Activated CD8-positive, alpha-beta memory T cell treated with anti-CD3 and anti-CD28 coated beads for 1 hour (primary cell): ENCODE measurements around the gene FAM114A2.
"Not testable (repeated sequence)": the region's sequence is repeated elsewhere in the genome, so short reads cannot be mapped to it uniquely, and the experiment has no call there.

Source experiments
- DNase-seq, 2 donors: peaks; one replicate each; pipeline ENCODE4 v3.0.0-alpha.2; 2020; ENCODE audit warnings: low read depth in 1 of 2; ENCODE audit errors: extremely low read depth in 1 of 2

Gene FAM114A2

GRCh38 chr5:154038707-154039457 is at the start of gene FAM114A2, which contains the start of gene MFAP3:
Gene FAM114A2, minus strand, starts transcription at chr5:154038910. Its CDS starts 3,957 bp downstream, at chr5:154034953.
Gene MFAP3, plus strand, starts transcription at chr5:154038967. Its CDS starts 10,756 bp downstream, at chr5:154049723.
- DNase-seq = peak; percentile 74 to 79

DNA sequence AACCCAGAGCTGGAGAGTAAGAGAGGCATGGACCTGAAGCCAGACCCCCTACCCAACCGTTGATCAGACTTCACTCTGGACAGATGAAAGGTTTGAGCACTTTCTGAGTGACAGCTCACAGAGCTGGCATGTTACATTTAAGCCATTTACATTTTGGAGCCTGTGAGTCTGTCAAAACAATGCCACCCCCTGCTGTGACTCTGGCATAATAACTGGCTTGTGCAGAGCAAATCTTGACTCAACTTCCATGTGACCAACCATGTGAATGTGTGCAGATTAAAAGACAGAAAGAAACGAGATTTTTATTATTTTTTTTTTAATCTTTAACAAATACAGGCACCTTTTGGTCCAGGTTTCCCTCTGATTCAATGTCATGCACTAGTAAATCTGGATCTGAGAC is 48.5 kb upstream of the FAM114A2 start:
- DNase-seq = no peak

- DNase-seq = no peak
Measured at GRCh38 chr5:154086641-154087040, 47.9 kb upstream of the FAM114A2 start.

GRCh38 chr5:154086146-154086545 is 47.4 kb upstream of the FAM114A2 start:
- DNase-seq = no peak

- DNase-seq = no peak
Measured at GRCh38 chr5:154084062-154084639, 45.4 kb upstream of the FAM114A2 start.

DNA sequence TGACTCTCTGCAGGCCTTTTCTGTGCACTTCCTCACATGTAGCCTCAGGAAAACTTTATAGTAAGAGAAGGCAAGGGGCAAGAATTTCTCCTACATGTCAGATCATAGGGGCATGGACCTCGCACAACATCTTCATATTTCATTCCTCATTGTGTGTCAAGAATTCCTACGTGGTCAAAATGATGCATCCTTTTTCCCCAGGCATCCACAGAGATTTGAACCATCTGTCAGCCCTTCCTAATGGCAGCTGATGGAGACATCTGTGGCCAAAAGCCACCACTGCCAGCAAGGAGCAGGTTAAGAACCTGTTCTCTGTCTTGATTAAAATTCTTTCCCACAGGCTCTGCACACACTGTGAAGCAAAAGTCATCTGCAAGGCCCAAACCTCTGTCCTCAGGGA is 42.5 kb upstream of the FAM114A2 start:
- no peak for DNase-seq

GRCh38 chr5:154078272-154078671 is 39.6 kb upstream of the FAM114A2 start:
- DNase-seq = no peak

GRCh38 chr5:154077696-154078095 is 39.0 kb upstream of the FAM114A2 start:
- no peak for DNase-seq

DNA sequence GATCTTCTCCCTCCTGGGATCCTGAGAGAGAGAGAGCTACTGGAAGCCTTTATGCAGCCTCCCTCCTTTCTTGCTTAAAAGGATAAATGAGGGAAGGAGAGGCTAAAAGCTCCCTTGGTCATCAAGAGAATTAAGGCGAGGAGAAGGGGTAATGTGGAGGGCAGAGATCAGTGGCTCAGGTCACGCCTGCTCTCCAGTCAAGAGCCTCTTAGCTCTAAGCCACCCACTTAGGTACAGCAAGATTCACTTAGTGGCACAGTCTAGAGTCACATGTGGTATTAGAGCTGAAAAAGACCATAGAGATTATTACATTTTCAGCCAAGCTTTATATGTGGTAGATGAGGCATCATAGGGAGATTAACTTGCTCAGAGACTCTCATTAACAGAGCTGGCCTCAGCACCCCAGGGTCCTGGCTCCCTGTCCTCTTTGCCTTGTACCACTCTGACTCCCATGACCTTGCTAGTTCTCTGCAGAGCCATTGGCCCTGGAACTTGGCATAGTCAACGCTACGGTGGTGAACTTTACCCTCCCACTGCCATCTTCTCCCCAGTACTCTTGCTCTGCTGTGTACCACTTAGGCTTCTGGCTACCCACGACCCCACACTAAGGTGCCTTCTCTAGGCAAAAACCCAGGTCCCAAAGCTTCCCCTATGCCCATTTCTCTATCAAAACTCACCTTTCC is 37.7 kb upstream of the FAM114A2 start:
- DNase-seq = no peak

GRCh38 chr5:154072414-154073171 is 33.9 kb upstream of the FAM114A2 start:
- DNase-seq = peak; percentile 56 to 73

DNA sequence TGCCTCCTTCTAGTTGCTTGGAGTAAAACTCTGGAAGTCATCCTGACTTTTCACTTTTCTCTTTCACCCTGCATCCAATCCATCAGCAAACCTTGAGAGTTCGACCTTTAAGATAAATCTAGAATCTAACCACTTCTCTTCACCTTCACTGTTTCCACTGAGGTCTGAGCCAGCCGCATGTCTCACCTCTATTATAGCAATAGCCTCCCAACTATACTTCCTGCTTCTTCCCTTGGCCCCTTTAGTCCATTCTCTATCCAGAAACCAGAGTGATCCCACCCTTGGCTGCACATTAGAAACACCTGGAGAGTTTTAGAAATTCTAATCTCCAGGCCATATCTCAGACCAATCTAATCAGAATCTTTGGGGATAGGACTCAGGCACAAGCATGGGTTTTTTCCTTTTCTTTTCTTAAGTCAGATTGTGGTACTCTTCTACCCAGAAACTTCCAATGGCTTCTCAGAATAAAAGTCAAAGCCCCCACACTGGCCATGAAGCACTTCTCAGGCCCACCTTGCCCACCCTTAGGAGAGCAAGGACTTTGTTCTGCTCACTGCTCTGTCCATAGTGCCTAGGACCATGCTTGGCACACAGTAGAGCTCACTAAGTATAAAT is 33.2 kb upstream of the FAM114A2 start:
- no peak for DNase-seq

DNA sequence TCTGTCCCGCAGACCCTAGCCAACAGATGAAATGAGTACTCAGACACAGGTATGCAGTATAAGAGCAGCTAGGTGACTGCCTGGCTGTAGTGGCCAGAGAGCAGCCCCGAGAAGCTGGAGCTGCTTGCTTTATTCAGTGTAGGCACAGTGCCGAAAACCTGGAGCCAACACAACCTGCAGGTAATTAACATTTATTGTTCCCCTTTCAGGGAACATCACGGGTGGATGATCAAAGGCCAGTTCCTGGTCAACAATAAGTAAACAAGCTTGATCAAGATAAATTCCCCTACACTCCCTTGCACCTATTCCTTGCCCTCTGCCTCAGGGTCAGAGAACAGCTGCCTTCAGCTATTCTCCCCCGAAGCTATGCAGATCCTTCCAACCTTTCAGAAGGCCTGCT is 31.1 kb upstream of the FAM114A2 start:
- not testable (repeated sequence) for DNase-seq

GRCh38 chr5:154065971-154066370 is 27.3 kb upstream of the FAM114A2 start:
- no peak for DNase-seq

GRCh38 chr5:154063372-154063771 is 24.7 kb upstream of the FAM114A2 start:
- DNase-seq = no peak

GRCh38 chr5:154060606-154061005 is 21.9 kb upstream of the FAM114A2 start:
- no peak for DNase-seq

DNA sequence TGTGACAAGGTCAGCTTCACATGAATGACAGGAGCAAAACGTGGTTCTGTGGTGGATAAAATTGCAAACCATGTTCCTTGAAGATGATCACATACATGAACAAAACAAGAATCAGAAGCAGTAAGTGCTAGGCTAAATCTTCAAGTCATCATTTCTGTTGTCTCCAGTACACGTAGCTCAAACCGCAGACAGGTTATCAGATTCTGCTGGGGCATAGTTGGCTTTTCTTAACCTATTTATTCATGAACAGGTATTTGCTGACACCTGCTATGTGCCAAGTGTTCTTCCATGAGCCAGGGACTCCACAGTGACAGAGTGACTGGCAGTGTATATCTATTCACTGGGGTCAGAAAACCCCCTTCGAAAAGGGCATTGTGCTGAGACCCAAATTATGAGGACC is 20.9 kb upstream of the FAM114A2 start:
- no peak for DNase-seq

DNA sequence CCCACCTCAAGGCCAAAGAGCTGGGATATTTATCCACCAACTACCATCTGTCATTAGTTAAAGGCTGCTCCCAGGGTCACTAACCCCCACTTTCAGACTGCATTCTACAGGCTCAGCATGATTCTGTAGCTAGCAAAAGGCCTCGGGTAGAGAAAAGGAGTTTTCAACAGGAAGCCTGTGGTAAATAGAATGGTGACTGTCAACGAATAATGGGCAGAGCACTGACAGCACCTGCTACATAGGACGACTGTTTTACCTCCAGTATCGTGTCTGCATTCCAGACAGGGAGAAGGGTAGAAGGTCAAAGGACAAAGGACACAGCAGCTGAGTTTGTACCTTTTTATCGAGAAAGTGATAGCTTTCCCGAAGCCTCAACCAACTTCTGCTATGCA is 20.3 kb upstream of the FAM114A2 start:
- no peak for DNase-seq

DNA sequence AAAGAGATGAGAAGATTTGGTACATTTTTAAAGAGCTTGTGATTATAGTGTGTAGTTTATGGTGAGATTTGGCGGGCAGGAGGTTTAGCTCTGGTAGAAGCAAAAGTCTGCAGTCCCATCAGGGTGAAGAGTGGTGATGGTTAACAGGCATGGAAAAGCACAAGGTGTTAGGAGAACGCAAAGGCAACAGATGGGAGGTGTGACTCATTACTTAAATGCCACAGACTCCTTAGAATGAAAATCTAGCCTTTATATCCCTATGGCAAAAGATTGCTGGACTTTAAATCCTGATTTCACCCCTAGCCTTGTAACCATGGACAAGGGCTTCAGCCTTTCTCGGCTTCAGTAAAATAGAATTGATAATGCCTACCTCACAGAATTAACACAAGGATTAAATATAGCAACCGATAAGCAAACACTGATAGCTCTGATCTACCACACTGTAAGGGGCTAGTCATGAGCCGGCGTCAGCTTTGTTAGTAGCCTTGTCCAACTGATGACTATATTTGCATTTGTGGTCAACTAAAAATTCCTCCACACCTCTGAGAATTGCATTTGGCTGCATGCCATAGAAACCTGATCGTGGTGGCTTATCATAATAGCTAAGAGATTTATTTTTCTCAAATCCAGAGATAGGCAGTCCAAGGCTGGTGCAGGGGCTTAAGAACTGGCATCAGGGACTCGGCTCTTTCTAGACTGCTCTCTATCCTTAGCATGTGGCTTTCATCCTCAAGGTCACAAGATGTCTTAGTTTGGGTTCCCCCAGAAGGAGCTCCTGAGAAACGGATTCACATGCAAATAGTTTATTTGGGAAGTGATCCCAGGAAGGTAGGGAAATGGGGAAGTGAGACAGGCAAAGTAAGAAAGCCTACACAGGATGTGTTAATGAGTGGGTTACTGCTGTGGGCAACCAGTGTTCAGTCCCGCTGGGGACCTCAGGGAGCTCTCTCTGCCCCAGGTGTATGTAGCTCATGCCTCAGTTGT is 19.6 kb upstream of the FAM114A2 start:
- no peak for DNase-seq

- no peak for DNase-seq
Measured at GRCh38 chr5:154055201-154055600, 16.5 kb upstream of the FAM114A2 start.

DNA sequence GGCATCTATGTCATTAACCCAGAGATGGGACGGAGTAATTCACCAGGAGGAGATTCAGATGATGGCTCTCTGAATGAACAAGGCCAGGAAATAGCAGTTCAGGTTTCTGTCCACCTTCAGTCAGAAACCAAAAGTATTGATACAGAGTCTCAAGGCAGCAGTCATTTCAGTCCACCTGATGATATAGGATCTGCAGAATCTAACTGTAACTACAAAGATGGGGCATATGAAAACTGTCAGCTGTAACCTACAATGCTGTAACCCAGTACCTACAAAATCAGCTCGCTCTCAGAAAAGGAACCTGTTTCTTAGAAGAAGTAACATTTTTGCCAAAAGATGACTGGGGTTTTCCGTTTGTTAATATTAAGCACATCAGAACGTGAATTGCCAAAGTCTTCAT is 14.8 kb upstream of the FAM114A2 start:
- DNase-seq = no peak
